CD14-positive monocyte (primary cell): ENCODE measurements around the gene TANC1. TPM values are rescaled to one million over a fixed set of nuclear protein-coding genes. Genes with fewer than 3 reads are reported as not detected.
A peak's percentile ranks its signal among the peaks of the same experiment; 100 is the strongest.

Experiments used
- DNase-seq, 3 donors: peaks; one replicate each; pipeline ENCODE4 v3.0.0-alpha.2; 2011 to 2022
- H2AFZ ChIP-seq: 2 replicates; pipeline ENCODE4 v1.6.0; 2012; ENCODE audit warnings: mild to moderate bottlenecking, low read depth, low read length, inconsistent platforms; ENCODE audit not compliant: insufficient read depth, poor library complexity, severe bottlenecking
- H3K27ac ChIP-seq, 2 donors: 1 replicate in 1 of 2; 2 replicates in 1 of 2; pipeline ENCODE4 v1.5.1; 2012 to 2013; ENCODE audit warnings: low read length in 2 of 2, control low read depth in 1 of 2, inconsistent platforms in 1 of 2, low read depth in 1 of 2, mild to moderate bottlenecking in 1 of 2
- H3K27me3 ChIP-seq, 2 donors: one replicate each; pipeline versions ENCODE4 v1.6.0 to v1.6.1; 2011 to 2013; ENCODE audit warnings: low read length in 2 of 2; ENCODE audit not compliant: control insufficient read depth in 2 of 2, insufficient read depth in 2 of 2
- H3K36me3 ChIP-seq, 2 donors: replicated peaks in 1 of 2; 1 replicate in 1 of 2; 2 replicates in 1 of 2; pipeline versions ENCODE4 v1.5.1 to v1.6.1; 2012 to 2013; ENCODE audit warnings: low read length in 2 of 2, control low read depth in 1 of 2, inconsistent platforms in 1 of 2, mild to moderate bottlenecking in 1 of 2; ENCODE audit not compliant: insufficient read depth in 2 of 2, control insufficient read depth in 1 of 2
- H3K4me1 ChIP-seq, 2 donors: 1 replicate in 1 of 2; 2 replicates in 1 of 2; pipeline versions ENCODE4 v1.5.1 to v1.6.1; 2012 to 2013; ENCODE audit warnings: low read length in 2 of 2, control low read depth in 1 of 2, inconsistent platforms in 1 of 2, mild to moderate bottlenecking in 1 of 2, moderate library complexity in 1 of 2; ENCODE audit not compliant: insufficient read depth in 2 of 2, control insufficient read depth in 1 of 2
- H3K4me2 ChIP-seq: replicated peaks from 2 replicates; pipeline ENCODE3; 2012; ENCODE audit warnings: low read length, moderate library complexity, mild to moderate bottlenecking; ENCODE audit not compliant: poor library complexity, severe bottlenecking; ENCODE audit errors: extremely low read depth
- H3K4me3 ChIP-seq, 3 experiments: fragments of 200-600 bp in 1 of 3; sonication (generic) in 1 of 3; replicated peaks in 1 of 3; 1 replicate in 2 of 3; 2 replicates in 1 of 3; pipeline ENCODE4 v1.5.1; 2011 to 2013; ENCODE audit warnings: low read length in 3 of 3, mild to moderate bottlenecking in 3 of 3, control low read depth in 2 of 3, low read depth in 2 of 3, inconsistent platforms in 1 of 3, moderate library complexity in 1 of 3
- H3K79me2 ChIP-seq: 2 replicates; pipeline ENCODE4 v1.6.0; 2012; ENCODE audit warnings: mild to moderate bottlenecking, control low read depth, inconsistent platforms, low read length, moderate library complexity; ENCODE audit not compliant: insufficient read depth
- H3K9ac ChIP-seq: 2 replicates; pipeline ENCODE4 v1.6.0; 2017; ENCODE audit warnings: low read length, mild to moderate bottlenecking; ENCODE audit not compliant: insufficient read depth, poor library complexity, severe bottlenecking
- H3K9me3 ChIP-seq, 2 donors: replicated peaks in 1 of 2; 1 replicate in 1 of 2; 2 replicates in 1 of 2; pipeline versions ENCODE4 v1.5.1 to v1.6.1; 2012 to 2013; ENCODE audit warnings: low read length in 2 of 2, control low read depth in 1 of 2; ENCODE audit not compliant: control insufficient read depth in 1 of 2, insufficient read depth in 1 of 2
- H4K20me1 ChIP-seq: 2 replicates; pipeline ENCODE4 v1.6.0; 2012; ENCODE audit warnings: mild to moderate bottlenecking, low read length, control low read depth, moderate library complexity; ENCODE audit not compliant: insufficient read depth
- H3K27ac Mint-ChIP-seq, 7 donors: one replicate each; pipeline ENCODE4 v1.8.0; 2020; ENCODE audit warnings: mild to moderate bottlenecking in 7 of 7, mixed read lengths in 7 of 7, moderate library complexity in 6 of 7, inconsistent platforms in 2 of 7
- H3K27me3 Mint-ChIP-seq, 3 donors: one replicate each; pipeline ENCODE4 v1.8.0; 2021 to 2022; ENCODE audit warnings: low read depth in 3 of 3, mild to moderate bottlenecking in 3 of 3, mixed read lengths in 3 of 3, moderate library complexity in 3 of 3, inconsistent platforms in 1 of 3
- H3K36me3 Mint-ChIP-seq, 2 donors: one replicate each; pipeline ENCODE4 v1.8.0; 2020; ENCODE audit warnings: mixed read lengths in 2 of 2, inconsistent platforms in 1 of 2, mild to moderate bottlenecking in 1 of 2
- H3K4me1 Mint-ChIP-seq: one replicate; pipeline ENCODE4 v1.8.0; 2020; ENCODE audit warnings: mild to moderate bottlenecking, mixed read lengths
- H3K4me3 Mint-ChIP-seq, 2 donors: one replicate each; pipeline ENCODE4 v1.8.0; 2020; ENCODE audit warnings: mild to moderate bottlenecking in 2 of 2, mixed read lengths in 2 of 2, moderate library complexity in 1 of 2
- H3K9me3 Mint-ChIP-seq, 7 donors: one replicate each; pipeline ENCODE4 v1.8.0; 2020 to 2022; ENCODE audit warnings: mixed read lengths in 7 of 7, mild to moderate bottlenecking in 6 of 7, moderate library complexity in 6 of 7, inconsistent platforms in 2 of 7
- WGBS: methylation state at CpG from one replicate; pipeline ENCODE4 v1.1.5; 2013; ENCODE audit warnings: missing lambda C conversion rate; ENCODE audit not compliant: insufficient coverage; 5-methylcytosine and 5-hydroxymethylcytosine counted together
- intact Hi-C, 2 donors: fragments of 100-400 bp; cut with micrococcal nuclease; formaldehyde crosslinking; loops; one replicate each; pipeline versions ENCODE4 v1.15.0 to v1.15.1; 2023
- polyA plus RNA-seq, 3 donors: library from polyadenylated mRNA; depleted of rRNA in 1 of 3; unstranded in 2 of 3; stranded (reverse) in 1 of 3; fragments of 300-500 nt in 2 of 3; fragments of >200 nt in 1 of 3; fragmentation: Illumina TruSeq in 2 of 3; gene quantifications; 1 replicate in 2 of 3; 2 replicates in 1 of 3; pipeline ENCODE4 v1.2.3, GENCODE V29; 2012 to 2021
- TF ChIP-seq, protein P1 (sequence below): fragments of 200-600 bp; IDR thresholded peaks from one replicate; pipeline ENCODE4 v1.8.0; 2022; ENCODE audit warnings: antibody characterized with exemption, mild to moderate bottlenecking

Gene TANC1
- polyA plus RNA-seq, 3 donors: 0.04 TPM; not detected in 2

- Histone ChIP-seq H3K4me1 (peaks cover 0 to 13% of the 10 kb centered on the region in 2 donors), H3K4me3 (no peak overlapping the region), H3K36me3 (no peaks in the 10 kb centered on the region), H3K9ac (no peak overlapping the region), H2AFZ (peak overlapping the region; percentile 3), H3K27ac (no peak overlapping the region), H3K79me2 (no peaks in the 10 kb centered on the region), H3K9me3 (no peaks in the 10 kb centered on the region), H4K20me1 (no peaks in the 10 kb centered on the region), H3K4me2 (no peak overlapping the region), H3K27me3 (no peaks in the 10 kb centered on the region)
- Mint-ChIP-seq H3K27ac (peak overlapping the region in 1 of 7 donors; percentile 29), H3K9me3 (no peaks in the 10 kb centered on the region), H3K36me3 (no peaks in the 10 kb centered on the region), H3K4me1 (peaks cover 14% of the 10 kb centered on the region), H3K4me3 (no peak overlapping the region), H3K27me3 (no peaks in the 10 kb centered on the region)
- TF ChIP-seq, protein P1, sequence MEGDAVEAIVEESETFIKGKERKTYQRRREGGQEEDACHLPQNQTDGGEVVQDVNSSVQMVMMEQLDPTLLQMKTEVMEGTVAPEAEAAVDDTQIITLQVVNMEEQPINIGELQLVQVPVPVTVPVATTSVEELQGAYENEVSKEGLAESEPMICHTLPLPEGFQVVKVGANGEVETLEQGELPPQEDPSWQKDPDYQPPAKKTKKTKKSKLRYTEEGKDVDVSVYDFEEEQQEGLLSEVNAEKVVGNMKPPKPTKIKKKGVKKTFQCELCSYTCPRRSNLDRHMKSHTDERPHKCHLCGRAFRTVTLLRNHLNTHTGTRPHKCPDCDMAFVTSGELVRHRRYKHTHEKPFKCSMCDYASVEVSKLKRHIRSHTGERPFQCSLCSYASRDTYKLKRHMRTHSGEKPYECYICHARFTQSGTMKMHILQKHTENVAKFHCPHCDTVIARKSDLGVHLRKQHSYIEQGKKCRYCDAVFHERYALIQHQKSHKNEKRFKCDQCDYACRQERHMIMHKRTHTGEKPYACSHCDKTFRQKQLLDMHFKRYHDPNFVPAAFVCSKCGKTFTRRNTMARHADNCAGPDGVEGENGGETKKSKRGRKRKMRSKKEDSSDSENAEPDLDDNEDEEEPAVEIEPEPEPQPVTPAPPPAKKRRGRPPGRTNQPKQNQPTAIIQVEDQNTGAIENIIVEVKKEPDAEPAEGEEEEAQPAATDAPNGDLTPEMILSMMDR: no peak
- no peak for DNase-seq
- intact Hi-C loops: no loop called here
- whole genome bisulfite sequencing: no CpG with 5 or more reads among the region's 9 CpGs
Observed at GRCh38 chr2:159137511-159138241, 169.2 kb downstream of the TANC1 start.

DNA sequence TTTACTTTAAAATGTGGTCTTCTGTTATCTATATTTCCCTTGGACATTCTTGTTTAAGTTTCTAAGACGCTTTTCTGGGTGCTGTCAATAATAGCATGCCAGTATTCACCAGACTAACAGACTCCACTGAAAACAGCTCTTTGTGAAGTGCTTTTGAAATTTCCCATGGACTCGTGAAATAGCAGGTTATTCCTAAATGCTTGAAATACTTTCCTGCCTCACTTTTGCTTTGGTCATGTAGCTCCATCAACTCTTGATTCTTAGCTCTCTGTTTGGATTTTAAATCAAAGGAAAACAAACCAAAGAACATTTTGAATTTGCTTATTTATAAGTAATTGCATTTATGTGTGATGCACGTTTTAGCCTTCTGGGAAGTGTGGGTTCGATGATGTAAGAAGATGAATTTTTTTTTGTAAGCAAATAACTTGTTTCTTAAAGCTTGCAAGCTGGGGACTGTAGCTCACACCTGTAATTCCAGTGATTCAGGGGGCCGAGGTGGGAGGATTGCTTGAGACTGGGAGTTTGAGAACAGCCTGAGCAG, 170.3 kb downstream of the TANC1 start:
- WGBS: 88% methylated on average over 4 of the region's 5 CpGs

More for the DNA sequence above, 170.3 kb downstream of the TANC1 start:
- H3K4me3 ChIP-seq: no peak overlapping the region
- intact Hi-C loops: no loop called here
- Mint-ChIP-seq H3K36me3 (no peaks in the 10 kb centered on the region), H3K27me3 (no peaks in the 10 kb centered on the region), H3K27ac (no peak overlapping the region), H3K9me3 (no peaks in the 10 kb centered on the region), H3K4me1 (peaks cover 14% of the 10 kb centered on the region), H3K4me3 (no peak overlapping the region)
- H3K79me2 ChIP-seq: no peaks in the 10 kb centered on the region
- no peaks in the 10 kb centered on the region for H3K27me3 ChIP-seq
- no peak overlapping the region for H2AFZ ChIP-seq
- H3K36me3 ChIP-seq: no peaks in the 10 kb centered on the region
- no peak overlapping the region for H3K27ac ChIP-seq
- H3K9ac ChIP-seq: no peak overlapping the region
- no peaks in the 10 kb centered on the region for H4K20me1 ChIP-seq
- H3K4me1 ChIP-seq: peaks cover 0 to 13% of the 10 kb centered on the region in 2 donors
- H3K4me2 ChIP-seq: no peak overlapping the region
- TF ChIP-seq, protein P1: no peak
- DNase-seq: no peak
- no peaks in the 10 kb centered on the region for H3K9me3 ChIP-seq
